Measurements from ENCODE around the gene TP53.
A peak's percentile ranks its signal among the peaks of the same experiment; 100 is the strongest.
"Not testable (repeated sequence)": the region's sequence is repeated elsewhere in the genome, so short reads cannot be mapped to it uniquely, and the experiment has no call there.

Gene TP53

DNA sequence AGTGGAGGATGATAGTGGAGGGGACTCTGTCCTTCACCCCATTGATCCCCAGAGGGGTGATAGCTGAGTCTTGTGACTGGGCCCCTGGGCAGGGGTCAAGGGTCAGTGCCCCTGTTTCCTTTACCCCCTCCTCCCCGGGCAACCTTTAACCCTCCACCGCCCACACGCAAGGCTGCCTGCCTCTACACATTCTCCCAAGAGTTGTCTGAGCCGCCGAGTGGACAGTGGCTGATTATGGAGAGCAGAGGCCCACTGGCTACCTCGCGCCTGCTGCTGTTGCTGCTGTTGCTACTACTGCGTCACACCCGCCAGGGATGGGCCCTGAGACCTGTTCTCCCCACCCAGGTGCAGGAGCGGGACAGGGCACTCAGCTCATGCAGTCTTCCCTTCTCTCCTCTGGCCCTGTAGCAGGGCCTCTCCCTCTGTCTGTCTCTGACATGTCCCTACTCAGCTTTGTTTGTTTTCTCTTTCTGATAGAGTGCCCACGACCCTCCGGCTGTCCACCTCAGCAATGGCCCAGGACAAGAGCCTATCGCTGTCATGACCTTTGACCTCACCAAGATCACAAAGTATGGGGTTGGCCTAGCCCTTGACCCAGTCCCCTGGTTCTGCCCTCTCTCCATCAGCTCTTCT is 57.2 kb downstream of the TP53 start, which contains the start of gene SHBG:
SHBG (plus strand) TSS at position 197 of the 633 bp plus-strand sequence; CDS start at position 235, 38 bp downstream.
- DNase-seq: no peak

DNA sequence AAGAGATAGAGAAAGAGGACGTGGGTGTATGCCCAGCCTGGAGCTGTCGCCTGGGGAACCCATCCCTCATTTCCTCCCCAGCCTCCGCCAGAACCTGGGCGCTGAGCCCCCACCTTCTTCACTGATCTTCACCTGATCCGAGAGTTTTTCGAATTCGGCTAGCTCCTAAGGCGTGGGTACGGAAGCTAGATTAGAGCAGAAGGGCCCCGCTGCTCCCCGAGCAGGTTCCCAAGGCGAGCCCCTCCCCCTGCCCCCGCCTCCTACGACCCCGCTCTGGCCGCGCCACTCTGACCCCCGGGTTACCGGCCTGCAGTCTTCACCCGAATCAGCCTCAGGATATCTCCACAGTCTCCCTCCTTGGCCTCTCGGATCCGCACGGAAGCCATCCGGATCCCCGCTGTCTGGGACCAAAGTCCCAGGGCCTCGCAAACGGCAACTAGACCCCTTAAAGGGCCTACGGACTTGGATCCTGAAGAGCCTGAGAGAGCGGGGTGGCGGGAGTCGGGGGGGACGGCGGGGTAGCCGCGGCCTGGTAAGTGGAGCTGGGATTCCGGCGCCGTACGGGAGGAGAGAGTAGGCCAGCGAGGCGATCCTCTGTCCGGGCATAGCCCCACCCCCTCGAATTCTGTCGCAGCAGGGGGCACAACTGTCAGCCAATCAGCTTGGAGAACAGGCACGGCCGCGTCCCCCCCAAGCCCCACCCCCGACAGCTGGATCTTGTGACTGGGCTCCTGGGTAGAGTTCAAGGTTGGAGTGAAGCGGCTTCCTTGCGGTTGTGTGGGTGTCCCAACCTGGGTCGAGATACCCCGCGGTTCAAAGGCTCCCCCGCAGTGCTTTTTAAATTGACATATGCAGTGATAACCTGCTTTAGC is 59.8 kb downstream of the TP53 start, which contains the start of gene SAT2:
SAT2 (minus strand) TSS at position 572 of the 872 bp plus-strand sequence; CDS start at position 386, 186 bp downstream.
- DNase-seq: peak; percentile 89

DNA sequence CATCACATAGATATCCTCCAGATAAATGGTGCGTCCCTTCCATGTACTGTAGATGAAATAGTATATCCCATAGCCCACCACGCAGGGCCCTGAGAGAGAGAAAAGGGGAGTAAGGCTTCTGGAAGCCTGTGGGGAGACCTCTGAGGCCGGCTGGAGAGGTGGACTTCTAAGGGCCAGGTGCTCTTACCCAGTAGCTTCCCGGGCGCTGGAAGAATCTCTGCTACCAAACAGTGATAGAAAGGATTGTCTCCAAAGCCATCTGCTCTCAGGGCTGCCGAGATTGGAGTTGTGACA is 60.4 kb downstream of the TP53 start:
- DNase-seq: no peak

DNA sequence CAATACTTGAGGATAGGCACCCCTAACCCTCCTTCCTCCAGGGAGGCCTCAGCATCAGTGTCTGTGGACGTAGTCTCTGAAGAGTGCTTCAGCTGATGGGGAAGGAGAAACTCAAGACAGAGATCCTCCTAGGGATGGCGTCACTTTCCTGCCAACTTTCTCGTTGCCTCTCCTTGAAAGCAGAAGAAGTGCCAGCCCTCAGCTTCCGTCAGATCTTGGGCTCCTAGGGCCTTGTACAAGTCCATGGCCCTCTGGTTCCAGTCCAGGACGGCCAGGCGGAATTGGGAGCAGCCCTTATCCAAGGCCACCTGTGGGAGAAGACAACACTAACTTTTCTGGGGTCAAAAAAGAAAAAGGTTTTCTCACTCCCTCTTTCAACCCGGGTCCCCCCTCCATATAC is 61.0 kb downstream of the TP53 start:
- no peak for DNase-seq

DNA sequence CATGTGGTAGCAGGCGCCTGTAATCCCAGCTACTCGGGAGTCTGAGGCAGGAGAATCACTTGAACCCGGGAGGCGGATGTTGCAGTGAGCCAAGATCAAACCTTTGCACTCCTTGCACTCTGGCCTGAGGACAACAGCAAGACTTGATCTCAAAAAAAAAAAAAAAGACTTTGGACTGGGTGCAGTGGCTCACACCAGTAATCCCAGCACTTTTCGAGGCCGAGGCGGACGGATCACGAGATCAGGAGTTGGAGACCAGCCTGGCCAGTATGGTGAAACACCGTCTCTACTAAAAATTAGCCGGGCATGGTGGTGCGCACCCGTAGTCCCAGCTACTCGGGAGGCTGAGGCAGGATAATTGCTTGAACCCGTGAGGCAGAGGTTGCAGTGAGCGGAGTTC is 61.5 kb downstream of the TP53 start:
- DNase-seq: not testable (repeated sequence)

DNA sequence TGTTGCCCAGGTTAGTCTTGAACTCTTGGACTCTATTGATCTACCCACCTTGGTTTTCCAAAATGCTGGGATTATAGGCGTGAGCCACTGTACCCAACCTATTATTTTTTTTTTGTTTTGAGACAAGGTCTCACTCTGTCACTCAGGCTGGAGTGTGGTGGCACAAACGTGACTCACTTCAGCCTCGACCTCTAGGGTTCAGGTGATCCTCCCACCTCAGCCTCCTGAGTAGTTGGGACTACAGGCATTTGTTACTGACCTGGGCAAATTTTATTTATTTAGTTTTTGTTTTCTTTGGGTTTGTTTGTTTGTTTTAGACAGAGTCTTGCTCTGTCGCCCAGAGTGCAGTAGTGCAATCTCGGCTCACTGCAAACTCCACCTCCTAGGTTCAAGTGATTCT is 63.6 kb downstream of the TP53 start:
- no peak for DNase-seq

DNA sequence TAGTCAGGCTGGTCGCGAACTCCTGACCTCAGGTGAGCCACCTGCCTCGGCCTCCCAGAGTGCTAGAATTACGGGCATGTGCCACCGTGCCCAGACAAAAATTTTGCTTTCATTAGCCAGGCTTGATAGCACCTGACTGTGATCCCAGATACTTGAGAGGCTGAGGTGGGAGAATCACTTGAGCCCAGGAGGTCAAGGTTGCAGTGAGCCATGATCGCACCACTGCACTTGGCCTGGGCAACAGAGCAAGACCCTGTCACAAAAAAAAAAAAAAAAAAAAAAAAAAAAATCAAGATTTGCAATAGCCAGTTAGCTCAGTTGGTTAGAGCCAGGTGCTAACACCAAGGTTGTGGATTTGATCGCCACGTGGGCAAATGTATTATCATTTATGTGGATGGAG is 66.5 kb downstream of the TP53 start:
- DNase-seq: no peak

DNA sequence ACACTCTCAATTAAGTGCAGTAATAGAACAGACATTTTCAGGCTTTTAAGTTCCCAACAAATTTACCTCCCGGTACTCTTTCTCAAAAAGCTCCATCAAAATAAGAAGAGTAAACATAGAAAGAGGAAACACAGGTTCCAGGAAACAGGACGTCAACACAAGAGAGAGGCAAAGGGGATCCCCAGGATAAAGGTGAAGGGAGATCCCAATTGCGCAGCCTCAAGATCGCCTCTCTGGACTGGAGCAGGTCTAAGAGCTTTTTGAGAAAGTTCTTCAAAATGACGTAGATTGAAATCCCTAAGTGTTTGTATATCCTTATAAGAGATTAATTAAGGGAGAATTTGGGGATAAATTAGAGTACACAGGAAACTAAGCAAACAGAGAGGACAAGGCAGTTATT is 68.7 kb downstream of the TP53 start:
- no peak for DNase-seq

Data from NCI-H69 (cell line).